Measurements from ENCODE around the gene KRTAP9-9. TPM values are rescaled to one million over a fixed set of nuclear protein-coding genes. Genes with fewer than 3 reads are reported as not detected.
"Not testable (repeated sequence)": the region's sequence is repeated elsewhere in the genome, so short reads cannot be mapped to it uniquely, and the experiment has no call there.

Gene KRTAP9-9
- not detected in 2 replicates for total RNA-seq (2011; cell fraction: chromatin; rRNA removed; ENCODE audit: low replicate concordance)
- total RNA-seq (2011; cell fraction: nucleolus; rRNA removed): not detected in 2 replicates
- total RNA-seq (2011; cell fraction: nucleoplasm; rRNA removed): not detected in 2 replicates
- total RNA-seq (2014; rRNA removed) (not detected in 2 replicates), total RNA-seq (2014; rRNA removed; fragmentation: Illumina TruSeq; extraction: Trizol) (not detected in 2 replicates), total RNA-seq (2015; rRNA removed; fragmentation: Illumina TruSeq; extraction: Trizol) (not detected in 2 replicates), total RNA-seq (2021) (not detected in 2 replicates), polyA plus RNA-seq (2011; rRNA removed) (not detected in 2 replicates), polyA plus RNA-seq (2014; fragmentation: Illumina TruSeq; extraction: Trizol) (not detected in 2 replicates), polyA plus RNA-seq (2014; fragmentation: Nextera tagmentation; extraction: Ambion mirVana) (not detected), polyA plus RNA-seq (2014; rRNA removed) (not detected in 2 replicates), polyA minus RNA-seq (2011; rRNA and poly(A)+ RNA removed) (not detected in 2 replicates), Bru-seq, nascent RNA (not detected), BruChase-seq, experiment 1, labeled RNA remaining after a 2-hour chase (not detected), BruChase-seq, experiment 2, labeled RNA remaining after a 6-hour chase (not detected)
- polyA plus RNA-seq (2011; cell fraction: cytosol; rRNA removed): not detected in 2 replicates
- not detected in 2 replicates for polyA plus RNA-seq (2011; cell fraction: nucleus; rRNA removed)
- not detected in 2 replicates for polyA plus RNA-seq (2012)
- polyA minus RNA-seq (2011; cell fraction: cytosol; rRNA and poly(A)+ RNA removed): not detected in 2 replicates
- polyA minus RNA-seq (2011; cell fraction: nucleus; rRNA and poly(A)+ RNA removed): not detected in 2 replicates
- long read RNA-seq, experiment 1: 0 reads
- long read RNA-seq, experiment 2: 0 reads
- long read RNA-seq, experiment 3: 0 reads

DNA sequence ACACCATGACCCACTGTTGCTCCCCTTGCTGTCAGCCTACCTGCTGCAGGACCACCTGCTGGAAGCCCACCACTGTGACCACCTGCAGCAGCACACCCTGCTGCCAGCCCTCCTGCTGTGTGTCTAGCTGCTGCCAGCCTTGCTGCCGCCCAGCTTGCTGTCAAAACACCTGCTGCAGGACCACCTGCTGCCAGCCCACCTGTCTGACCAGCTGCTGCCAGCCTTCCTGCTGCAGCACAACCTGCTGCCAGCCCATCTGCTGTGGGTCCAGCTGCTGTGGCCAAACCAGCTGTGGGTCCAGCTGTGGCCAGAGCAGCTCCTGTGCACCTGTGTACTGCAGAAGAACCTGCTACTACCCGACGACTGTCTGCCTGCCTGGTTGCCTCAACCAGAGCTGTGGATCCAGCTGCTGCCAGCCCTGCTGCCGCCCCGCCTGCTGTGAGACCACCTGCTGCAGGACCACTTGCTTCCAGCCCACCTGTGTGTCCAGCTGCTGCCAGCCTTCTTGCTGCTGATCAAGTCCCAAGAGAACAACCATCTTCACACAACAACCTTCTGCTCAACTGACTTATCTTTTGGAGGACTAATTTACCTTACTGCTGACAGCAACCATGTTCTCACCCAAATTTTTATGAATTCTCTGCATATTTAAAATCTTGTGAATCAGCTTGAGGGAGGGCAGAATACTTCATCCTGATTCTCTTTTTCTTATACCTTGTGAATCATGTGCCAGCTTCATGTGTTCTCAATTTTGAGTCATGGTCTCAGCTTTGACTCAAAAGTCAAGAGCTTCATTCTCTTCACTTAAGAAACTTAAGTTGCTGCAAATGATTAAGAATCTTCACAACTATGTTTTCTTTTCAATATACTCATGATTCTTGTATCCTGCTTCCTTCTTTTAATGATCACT is at the start of gene KRTAP9-9:
TSS of gene KRTAP9-9 (plus strand) at position 4 of the 910 bp plus-strand sequence.
- H3K9me1 ChIP-seq (ENCODE audit: control insufficient read depth, insufficient read depth, low read length); H3K9ac ChIP-seq (ENCODE audit: insufficient read depth in 1 of 2, low read depth in 2 of 2, low read length in 2 of 2); H3K4me2 ChIP-seq (ENCODE audit: insufficient read depth, low read length); H3K9me3 ChIP-seq (replicated peaks; ENCODE audit: control insufficient read depth, insufficient read depth, low read depth, low read length); BruUV-seq (replicated peaks); POLR2A ChIA-PET; ATAC-seq; H3K4me1 ChIP-seq (replicated peaks in 1 of 2; ENCODE audit: control insufficient read depth in 2 of 2, insufficient read depth in 2 of 2, low read length in 2 of 2); in situ Hi-C loops (cut with MboI); H3K4me3 ChIP-seq; H3K27me3 ChIP-seq (ENCODE audit: control insufficient read depth in 2 of 2, insufficient read depth in 2 of 2, low read length in 2 of 2); H2AFZ ChIP-seq (ENCODE audit: low read depth, low read length); H3K27ac ChIP-seq (ENCODE audit: extremely low read depth, low read depth, low read length); H3K79me2 ChIP-seq (ENCODE audit: control insufficient read depth, insufficient read depth, low read length); intact Hi-C loops (cut with micrococcal nuclease); H3K36me3 ChIP-seq (ENCODE audit: control insufficient read depth, insufficient read depth, low read length); H4K20me1 ChIP-seq (replicated peaks; ENCODE audit: control insufficient read depth, insufficient read depth, low read length): not testable (repeated sequence)
- 2% methylated on average over 5 of the region's 5 CpGs for WGBS (ENCODE audit: insufficient coverage, low coverage, missing lambda C conversion rate)
- CTCF ChIA-PET (ENCODE audit: low intra/inter-chr PET ratio): interaction anchor here (0.6 kb wide), 1 partner anchor 53 kb away, joined by 3 read pairs; the partner anchor contains the start of gene KRTAP16-1
- FAIRE-seq: peak; percentile 35
- DNase-seq (ENCODE audit: extremely low read depth in 1 of 4, low spot score in 3 of 4): peak in 1 of 4 experiments; percentile 0
